CD4-positive, alpha-beta T cell treated with Interleukin-12 subunit alpha and Interleukin-12 subunit beta, for 1 hour (primary cell): ENCODE measurements around the gene DPAGT1.
"Not testable (repeated sequence)": the region's sequence is repeated elsewhere in the genome, so short reads cannot be mapped to it uniquely, and the experiment has no call there.

Experiments
- DNase-seq: peaks from one replicate; pipeline ENCODE4 v3.0.0-alpha.2; 2020

Gene DPAGT1

DNA sequence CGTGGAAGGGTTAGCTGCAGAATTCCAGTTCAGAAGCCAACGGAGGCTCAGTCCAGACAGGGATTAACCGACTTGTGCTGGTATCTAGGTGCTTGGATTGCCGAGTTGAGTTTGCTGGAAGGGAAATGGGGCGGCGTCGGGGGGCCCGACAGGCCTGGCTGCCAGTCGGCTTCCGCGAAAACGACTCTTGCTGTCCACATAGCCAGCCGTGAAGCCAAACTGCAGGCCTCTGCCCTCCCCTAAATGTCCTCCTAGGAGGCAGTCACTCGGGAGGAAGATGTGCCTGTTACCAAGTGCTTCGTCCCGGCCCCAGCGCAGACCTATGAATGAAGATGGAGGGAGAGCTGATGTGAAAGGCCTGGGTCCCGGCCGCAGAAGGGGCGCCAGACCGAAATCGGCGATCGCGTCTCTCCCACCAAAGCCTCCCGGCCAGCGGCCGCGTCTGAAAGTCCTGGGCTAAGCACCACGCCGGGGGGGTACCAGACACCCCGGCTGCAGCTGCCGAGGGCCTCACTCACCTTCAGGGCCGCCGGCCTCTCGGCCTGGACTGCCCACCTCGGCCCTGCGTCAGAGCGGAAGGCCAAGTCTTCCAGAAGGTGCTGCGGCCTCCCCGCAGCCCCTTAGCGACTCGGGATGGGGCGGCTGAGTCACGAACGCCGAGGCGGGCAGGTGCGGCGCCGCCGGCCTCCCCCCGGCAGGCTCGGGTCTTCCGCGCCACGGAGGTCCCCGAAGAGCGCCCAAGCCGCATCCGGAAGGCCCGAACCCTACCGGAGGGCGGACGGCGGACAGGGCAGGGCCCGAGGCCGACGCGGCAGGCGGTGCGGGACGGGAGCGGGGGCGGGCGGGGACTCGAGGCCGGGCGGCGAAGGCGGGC is 7.5 kb downstream of the DPAGT1 start:
- peak; percentile 47 for DNase-seq

GRCh38 chr11:119092880-119093842 is 8.5 kb downstream of the DPAGT1 start:
- DNase-seq, result no peak

DNA sequence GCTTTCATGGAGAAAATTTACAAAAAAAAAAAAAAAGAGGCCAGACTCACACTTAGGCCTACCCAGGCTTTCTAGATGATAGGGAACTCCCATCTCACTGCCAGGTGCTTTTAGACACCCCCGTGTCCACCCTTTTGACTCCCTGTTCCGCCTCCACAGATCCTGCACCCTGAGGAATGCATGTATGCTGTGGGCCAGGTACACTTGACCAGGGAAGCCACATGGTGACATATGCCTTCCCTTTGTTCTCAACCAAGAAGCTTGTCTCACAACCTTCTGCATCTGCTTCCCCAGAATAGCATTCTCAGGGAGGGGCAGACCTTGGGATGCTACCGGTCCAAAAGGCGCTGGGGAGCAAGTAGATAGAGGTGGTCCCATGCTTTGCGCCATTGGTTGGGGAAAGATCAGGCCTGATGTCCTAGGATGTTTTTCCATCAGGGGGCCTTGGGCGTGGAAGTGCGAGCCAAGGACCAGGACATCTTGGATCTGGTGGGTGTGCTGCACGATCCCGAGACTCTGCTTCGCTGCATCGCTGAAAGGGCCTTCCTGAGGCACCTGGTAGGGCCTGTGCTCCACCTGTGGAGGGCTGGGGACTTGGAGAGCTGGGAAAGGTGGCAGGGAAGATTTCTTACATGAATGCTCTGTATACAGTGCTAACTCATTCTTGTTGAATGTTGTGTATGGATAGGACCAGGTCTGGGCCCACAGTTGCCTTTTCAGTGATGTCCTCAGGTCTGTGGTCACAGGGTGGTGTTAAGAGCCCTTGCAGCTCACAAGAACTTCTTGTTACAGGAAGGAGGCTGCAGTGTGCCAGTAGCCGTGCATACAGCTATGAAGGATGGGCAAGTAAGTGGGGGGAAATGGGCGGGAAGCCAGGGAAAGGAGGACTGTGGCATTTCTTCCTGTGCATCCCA is 9.4 kb downstream of the DPAGT1 start:
- no peak for DNase-seq

DNA sequence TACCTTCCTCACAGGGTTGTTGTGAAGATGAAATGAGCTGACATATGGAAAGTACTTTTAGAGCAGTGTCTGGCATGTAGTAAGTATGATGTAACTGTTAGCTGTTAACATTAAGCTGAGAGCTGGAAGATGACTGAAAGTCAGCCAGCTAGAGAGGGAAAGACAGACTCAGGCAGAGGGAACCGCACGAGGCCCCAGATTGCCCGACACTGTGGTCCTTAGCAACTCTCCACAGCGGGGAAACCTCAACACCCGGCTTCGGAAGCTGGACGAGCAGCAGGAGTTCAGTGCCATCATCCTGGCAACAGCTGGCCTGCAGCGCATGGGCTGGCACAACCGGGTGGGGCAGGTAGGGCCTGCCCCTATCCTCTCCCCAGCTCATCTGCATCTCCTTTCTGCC is 10.5 kb downstream of the DPAGT1 start:
- no peak for DNase-seq

GRCh38 chr11:119089319-119089718 is 12.3 kb downstream of the DPAGT1 start:
- no peak for DNase-seq

DNA sequence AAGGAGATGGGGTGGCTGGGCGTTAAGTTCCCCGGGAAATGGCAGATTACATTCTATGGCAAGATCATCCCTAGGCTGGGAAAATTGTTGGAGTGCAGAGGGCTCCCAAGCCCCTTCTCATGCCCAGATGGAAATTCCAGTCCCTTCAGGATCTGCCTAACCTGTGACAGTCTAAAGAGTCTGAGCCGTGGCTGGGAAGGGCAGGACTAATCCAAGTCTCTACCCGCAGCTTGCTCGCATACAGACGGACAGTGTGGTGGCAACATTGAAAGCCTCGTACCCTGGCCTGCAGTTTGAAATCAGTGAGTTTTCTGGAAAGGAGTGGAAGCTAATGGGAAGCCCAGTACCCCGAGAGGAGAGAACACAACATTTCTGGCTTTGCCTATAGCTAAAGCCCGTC is 13.2 kb downstream of the DPAGT1 start:
- DNase-seq, result no peak

- DNase-seq, result no peak
Observed at GRCh38 chr11:119087747-119088241, 13.9 kb downstream of the DPAGT1 start.

DNA sequence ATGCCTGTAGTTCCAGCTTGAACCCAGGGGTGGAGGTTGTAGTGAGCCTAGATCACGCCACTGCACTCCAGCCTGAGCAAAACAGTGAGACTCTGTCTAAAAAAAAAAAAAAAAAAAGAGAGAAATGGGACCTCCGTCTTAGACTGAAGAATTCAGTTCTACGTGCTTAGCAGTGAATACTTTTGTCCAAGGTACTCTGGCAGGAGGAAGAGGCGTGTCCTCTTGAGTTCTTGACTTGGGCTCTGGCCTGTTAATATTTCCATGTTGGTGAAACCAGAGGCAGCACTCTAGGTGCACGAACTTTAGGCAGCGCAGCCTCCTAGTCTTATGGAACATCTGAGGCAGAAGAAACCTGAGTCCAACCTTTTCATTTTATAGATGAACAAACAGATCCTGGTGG is 14.5 kb downstream of the DPAGT1 start:
- DNase-seq, result no peak

DNA sequence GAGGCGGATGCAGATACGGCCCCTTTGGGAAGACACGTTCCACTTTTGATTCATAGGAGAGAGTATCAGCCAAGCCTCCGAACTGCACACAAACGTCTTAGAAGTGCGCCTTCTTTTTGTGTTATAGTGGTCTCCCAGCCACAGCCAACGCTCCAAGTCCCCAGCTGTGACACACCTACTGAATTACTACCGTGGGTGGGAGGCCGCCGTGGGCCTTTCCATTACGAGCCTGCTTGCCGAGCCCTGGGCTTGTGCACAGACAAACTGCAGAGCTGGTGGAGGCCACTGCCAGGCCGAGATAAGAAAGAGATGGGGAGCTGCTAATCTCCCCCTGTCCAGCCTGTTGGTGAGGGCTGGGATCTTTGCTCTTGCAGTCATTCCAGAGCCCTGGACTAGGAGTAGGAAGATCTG is 16.2 kb downstream of the DPAGT1 start:
- no peak for DNase-seq

- DNase-seq, result peak; percentile 93
Observed at GRCh38 chr11:119084663-119085436, 16.8 kb downstream of the DPAGT1 start, which contains the start of gene HMBS. Gene HMBS, plus strand, starts transcription at chr11:119084881. Its CDS starts 153 bp downstream, at chr11:119085034.

DNA sequence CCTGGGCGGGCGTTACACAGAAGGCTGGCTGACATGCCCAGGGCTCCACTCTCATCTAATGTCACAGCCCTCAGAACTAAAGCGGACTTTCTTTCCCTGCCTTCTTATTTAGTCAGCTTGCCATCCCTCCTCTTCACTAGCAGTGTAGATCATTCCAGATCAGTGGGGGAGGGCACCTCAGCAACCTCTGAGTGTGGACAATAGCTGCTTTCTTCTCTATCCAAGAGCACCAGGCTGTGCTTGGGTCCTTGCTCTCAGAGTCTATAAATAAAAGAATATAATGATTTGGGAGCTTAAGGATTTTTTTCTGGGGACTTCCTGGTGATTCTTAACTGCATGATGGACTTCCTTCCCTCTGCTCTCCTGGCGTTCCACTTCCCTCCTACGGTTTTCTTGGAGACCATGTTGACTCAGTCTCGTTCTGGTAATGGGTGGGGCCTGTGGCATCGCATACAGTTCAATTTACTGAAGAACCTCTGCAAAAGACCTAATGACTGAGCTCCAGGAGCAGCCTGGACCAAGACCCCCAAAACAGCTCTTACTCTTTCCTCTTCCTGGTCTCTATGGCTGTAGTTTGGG is 19.9 kb downstream of the DPAGT1 start:
- no peak for DNase-seq

- no peak for DNase-seq
Observed at GRCh38 chr11:119078675-119079420, 22.8 kb downstream of the DPAGT1 start.

DNA sequence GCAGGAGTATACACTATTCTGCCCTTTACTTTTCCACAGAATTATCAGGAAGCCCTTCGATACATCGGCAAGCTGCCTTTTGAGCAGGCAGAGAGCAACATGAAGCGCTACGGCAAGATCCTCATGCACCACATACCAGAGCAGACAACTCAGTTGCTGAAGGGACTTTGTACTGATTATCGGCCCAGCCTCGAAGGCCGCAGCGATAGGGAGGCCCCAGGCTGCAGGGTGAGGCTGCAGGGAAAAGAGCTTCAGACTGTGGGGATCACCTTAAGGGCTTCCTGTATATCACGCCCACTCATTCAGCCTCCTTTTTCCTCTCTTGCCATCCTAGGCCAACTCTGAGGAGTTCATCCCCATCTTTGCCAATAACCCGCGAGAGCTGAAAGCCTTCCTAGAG is 23.8 kb downstream of the DPAGT1 start:
- DNase-seq, result no peak

GRCh38 chr11:119067371-119068222 is 34.1 kb downstream of the DPAGT1 start, which contains the start of gene VPS11:
Gene VPS11, plus strand, starts transcription at chr11:119067818. Its CDS starts 6 bp downstream, at chr11:119067824.
- peak; percentile 97 for DNase-seq

- peak; percentile 67 for DNase-seq
Observed at GRCh38 chr11:119065369-119065768, 36.3 kb downstream of the DPAGT1 start.

GRCh38 chr11:119062779-119063178 is 38.9 kb downstream of the DPAGT1 start:
- no peak for DNase-seq

DNA sequence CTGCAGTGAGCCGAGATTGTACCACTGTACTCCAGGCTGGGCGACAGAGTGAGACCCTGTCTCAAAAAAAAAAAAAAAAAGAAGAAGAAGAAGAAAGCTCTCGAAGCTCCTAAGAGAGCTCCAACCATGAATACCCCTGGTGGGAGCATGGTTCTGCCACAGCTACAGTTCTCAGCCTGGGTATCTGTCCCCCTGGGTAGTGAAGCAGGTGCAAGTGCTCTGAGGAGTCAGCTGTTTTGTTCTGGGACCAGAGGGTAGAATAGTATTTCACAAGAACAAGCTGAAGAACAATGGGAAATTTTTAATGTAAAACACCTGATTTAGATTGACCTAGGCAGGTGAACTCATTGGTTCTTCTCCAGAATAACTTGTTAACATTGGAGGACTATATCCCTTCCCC is 40.4 kb downstream of the DPAGT1 start:
- DNase-seq, result no peak

DNA sequence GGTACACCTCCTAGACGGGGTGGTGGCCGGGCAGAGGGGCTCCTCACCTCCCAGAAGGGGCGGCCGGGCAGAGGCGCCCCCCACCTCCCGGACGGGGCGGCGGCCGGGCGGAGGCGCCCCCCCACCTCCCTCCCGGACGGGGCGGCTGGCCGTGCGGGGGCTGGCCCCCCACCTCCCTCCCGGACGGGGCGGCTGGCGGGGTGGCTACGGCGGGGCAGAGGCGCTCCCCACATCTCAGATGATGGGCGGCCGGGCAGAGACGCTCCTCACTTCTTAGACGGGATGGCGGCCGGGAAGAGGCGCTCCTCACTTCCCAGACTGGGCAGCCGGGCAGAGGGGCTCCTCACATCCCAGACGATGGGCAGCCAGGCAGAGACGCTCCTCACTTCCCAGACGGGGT is 42.5 kb downstream of the DPAGT1 start:
- DNase-seq, result not testable (repeated sequence)
